Endothelial cell of umbilical vein (primary cell): Measurements from ENCODE around the gene LMLN. TPM values are rescaled to one million over a fixed set of nuclear protein-coding genes. Genes with fewer than 3 reads are reported as not detected.

Experiments used
- BruUV-seq: library from RNA; stranded (reverse); fragments of 400-500 nt; replicated peaks from 2 replicates; lab custom pipeline; 2021; lab: Mats Ljungman, UMichigan
- CTCF ChIA-PET: fragments of 300-600, 350-600 bp; sonication (Branson Sonifier 250); formaldehyde crosslinking; loops from one replicate; lab custom pipeline; 2021; ENCODE audit warnings: antibody characterized with exemption, inconsistent platforms; lab: Charles Lee
- POLR2A ChIA-PET: fragments of 300-600, 350-600 bp; sonication (Branson Sonifier 250); formaldehyde crosslinking; loops from one replicate; lab custom pipeline; 2021; ENCODE audit warnings: antibody characterized with exemption, inconsistent platforms; lab: Charles Lee
- DNase-seq: peaks from one replicate; pipeline ENCODE4 v3.0.0-alpha.2; 2011; ENCODE audit warnings: low read depth, low spot score
- FAIRE-seq: peaks from 2 replicates; lab custom pipeline; 2011; peaks lifted over from hg19 to GRCh38; lab: Jason Lieb, UNC
- H2AFZ ChIP-seq: 2 replicates; pipeline ENCODE4 v1.6.0; 2012; ENCODE audit warnings: low read depth, low read length, control low read depth, inconsistent platforms
- H3K27ac ChIP-seq: 2 replicates; pipeline ENCODE4 v1.5.1; 2011; ENCODE audit warnings: low read depth, mild to moderate bottlenecking, control low read depth, low read length, moderate library complexity; ENCODE audit not compliant: insufficient read depth
- H3K27me3 ChIP-seq, 2 experiments: 2 replicates each; pipeline versions ENCODE4 v1.6.0 to v1.6.1; 2011; ENCODE audit warnings: low read length in 2 of 2, mixed read lengths in 1 of 2; ENCODE audit not compliant: control insufficient read depth in 2 of 2, insufficient read depth in 2 of 2
- H3K36me3 ChIP-seq, 2 experiments: 2 replicates in 1 of 2; 3 replicates in 1 of 2; pipeline ENCODE4 v1.5.1; 2011; ENCODE audit warnings: low read length in 2 of 2, mild to moderate bottlenecking in 1 of 2, moderate library complexity in 1 of 2; ENCODE audit not compliant: control insufficient read depth in 2 of 2, insufficient read depth in 2 of 2; ENCODE audit errors: extremely low read depth in 1 of 2
- H3K4me1 ChIP-seq: 3 replicates; pipeline ENCODE4 v1.5.1; 2011; ENCODE audit warnings: mild to moderate bottlenecking, low read length; ENCODE audit not compliant: control insufficient read depth, insufficient read depth; ENCODE audit errors: extremely low read depth
- H3K4me2 ChIP-seq: 2 replicates; pipeline ENCODE4 v1.6.1; 2011; ENCODE audit warnings: low read length, control low read depth, mixed read lengths; ENCODE audit not compliant: insufficient read depth
- H3K4me3 ChIP-seq, 3 experiments: fragments of 200-600 bp in 1 of 3; sonication (generic), shearing (Covaris generic) in 1 of 3; replicated peaks in 1 of 3; 2 replicates each; pipeline ENCODE4 v1.5.1; 2011 to 2016; ENCODE audit warnings: control low read depth in 3 of 3, low read length in 3 of 3, mild to moderate bottlenecking in 2 of 3, inconsistent platforms in 1 of 3, low read depth in 1 of 3, moderate library complexity in 1 of 3; ENCODE audit not compliant: insufficient read depth in 1 of 3
- H3K79me2 ChIP-seq: 2 replicates; pipeline ENCODE4 v1.6.0; 2012; ENCODE audit warnings: low read length, inconsistent platforms; ENCODE audit not compliant: control insufficient read depth, insufficient read depth
- H3K9ac ChIP-seq: replicated peaks from 2 replicates; pipeline ENCODE3; 2011; ENCODE audit warnings: low read length, control low read depth; ENCODE audit not compliant: insufficient read depth; ENCODE audit errors: extremely low read depth
- H3K9me1 ChIP-seq: replicated peaks from 3 replicates; pipeline ENCODE4 v1.6.0; 2011; ENCODE audit warnings: mild to moderate bottlenecking, low read length; ENCODE audit not compliant: control insufficient read depth, insufficient read depth; ENCODE audit errors: extremely low read depth
- H3K9me3 ChIP-seq: replicated peaks from 2 replicates; pipeline ENCODE4 v1.5.1; 2012; ENCODE audit warnings: low read length, inconsistent platforms; ENCODE audit not compliant: control insufficient read depth, insufficient read depth
- H4K20me1 ChIP-seq: replicated peaks from 2 replicates; pipeline ENCODE3; 2011; ENCODE audit warnings: mild to moderate bottlenecking, low read length; ENCODE audit not compliant: control insufficient read depth, insufficient read depth; ENCODE audit errors: extremely low read depth
- EZH2 ChIP-seq: IDR thresholded peaks from 2 replicates; pipeline ENCODE4 v1.6.1; 2012; ENCODE audit warnings: borderline replicate concordance, low read depth, mild to moderate bottlenecking, moderate library complexity, low read length, inconsistent platforms; ENCODE audit not compliant: severe bottlenecking
- FOS ChIP-seq: IDR thresholded peaks from 2 replicates; pipeline ENCODE4 v1.6.1; 2011; ENCODE audit warnings: mild to moderate bottlenecking, low read length, moderate library complexity, borderline replicate concordance; ENCODE audit not compliant: insufficient read depth
- GATA2 ChIP-seq: IDR thresholded peaks from 2 replicates; pipeline ENCODE4 v1.7.0; 2011; ENCODE audit warnings: low read depth, mild to moderate bottlenecking, moderate library complexity, mixed read lengths, low read length; ENCODE audit not compliant: insufficient read length, insufficient read depth
- JUN ChIP-seq: IDR thresholded peaks from 2 replicates; pipeline ENCODE4 v1.6.1; 2011; ENCODE audit warnings: borderline replicate concordance, low read depth; ENCODE audit not compliant: insufficient read length, insufficient read depth
- MAX ChIP-seq: IDR thresholded peaks from 2 replicates; pipeline ENCODE4 v1.6.1; 2011; ENCODE audit not compliant: insufficient read depth, insufficient read length
- MYC ChIP-seq: IDR thresholded peaks from one replicate; pipeline ENCODE4 v1.6.1; 2011; ENCODE audit warnings: mild to moderate bottlenecking, low read depth, low read length
- POLR2A ChIP-seq: IDR thresholded peaks from 2 replicates; pipeline ENCODE4 v1.6.1; 2012; ENCODE audit warnings: low read depth, mild to moderate bottlenecking, control low read depth, low read length
- POLR2AphosphoS5 ChIP-seq: IDR thresholded peaks from 2 replicates; pipeline ENCODE4 v1.6.1; 2012; ENCODE audit warnings: low read depth, mild to moderate bottlenecking, control low read depth, low read length, moderate library complexity; ENCODE audit not compliant: insufficient read depth
- dilution Hi-C: fragments of 300-500 bp; cut with MboI; formaldehyde crosslinking; loops from one replicate; pipeline ENCODE4 v1.15.0; 2019; ENCODE audit warnings: low sequenced_read_pairs; ENCODE audit not compliant: extremely low pct_ligation_motif_present
- intact Hi-C: fragments of 100-400 bp; cut with micrococcal nuclease; formaldehyde crosslinking; loops from one replicate; pipeline ENCODE4 v1.10.0; 2022
- polyA plus RNA-seq, 4 experiments: library from polyadenylated mRNA; depleted of rRNA in 3 of 4; stranded (reverse) in 3 of 4; unstranded in 1 of 4; fragments of >200 nt; gene quantifications; 2 replicates each; pipeline versions ENCODE4 v1.2.1 to v1.2.3, GENCODE V29; 2011 to 2012; ENCODE audit warnings: missing spikeins in 1 of 4
- total RNA-seq: library from RNA; stranded (reverse); gene quantifications from 2 replicates; pipeline ENCODE4 v1.2.3, GENCODE V29; 2021
- TF ChIP-seq, protein P1 (sequence below), 2 donors: IDR thresholded peaks; 1 replicate in 1 of 2; 2 replicates in 1 of 2; pipeline ENCODE4 v1.5.1; 2011; ENCODE audit warnings: low read length in 2 of 2, mild to moderate bottlenecking in 2 of 2, moderate library complexity in 2 of 2, control low read depth in 1 of 2, inconsistent platforms in 1 of 2, low read depth in 1 of 2; ENCODE audit not compliant: insufficient read depth in 1 of 2; ENCODE audit errors: extremely low read depth in 1 of 2

LMLN gene
- total and polyA plus RNA-seq, 2 donors (not counting 3 experiments of a cell fraction or from before 2014, with no cell fraction given): 4.8 to 6.5 TPM

GRCh38 chr3:198090795-198091332, 130.8 kb downstream of the LMLN start:
- H3K4me3 ChIP-seq: no peak overlapping the region
- intact Hi-C loops: no loop called here
- H3K79me2 ChIP-seq: no peaks in the 10 kb centered on the region
- no TSS peak for BruUV-seq
- H3K4me1 ChIP-seq: no peaks in the 10 kb centered on the region
- no peak overlapping the region for H3K4me2 ChIP-seq
- no peaks in the 10 kb centered on the region for H3K9me1 ChIP-seq
- H2AFZ ChIP-seq: no peak overlapping the region
- DNase-seq (no peak), FAIRE-seq (no peak)
- peaks cover 3 to 48% of the 10 kb centered on the region in 2 experiments for H3K27me3 ChIP-seq
- TF ChIP-seq MAX (no peak), EZH2 (no peak)
- H3K9me3 ChIP-seq: no peaks in the 10 kb centered on the region
- ChIA-PET CTCF (interaction anchor here (1.5 to 1.9 kb wide), 2 partner anchors 10 to 29 kb away, joined by 3 to 9 read pairs; no protein-coding TSS in a partner anchor), POLR2A (interaction anchor here (0.6 kb wide), 1 partner anchor 14 kb away, joined by 4 read pairs; no protein-coding TSS in a partner anchor)
- dilution Hi-C loops: no loop called here
- H4K20me1 ChIP-seq: no peaks in the 10 kb centered on the region
- H3K27ac ChIP-seq: no peak overlapping the region
- H3K36me3 ChIP-seq: no peaks in the 10 kb centered on the region
- H3K9ac ChIP-seq: no peak overlapping the region

- Histone ChIP-seq H3K4me1 (no peaks in the 10 kb centered on the region), H3K27me3 (peaks cover 3 to 39% of the 10 kb centered on the region in 2 experiments), H4K20me1 (no peaks in the 10 kb centered on the region), H3K4me3 (no peak overlapping the region), H2AFZ (no peak overlapping the region), H3K9ac (no peak overlapping the region), H3K27ac (no peak overlapping the region), H3K4me2 (no peak overlapping the region), H3K79me2 (no peaks in the 10 kb centered on the region), H3K36me3 (no peaks in the 10 kb centered on the region), H3K9me1 (no peaks in the 10 kb centered on the region), H3K9me3 (no peaks in the 10 kb centered on the region)
- TF ChIP-seq, protein P1, sequence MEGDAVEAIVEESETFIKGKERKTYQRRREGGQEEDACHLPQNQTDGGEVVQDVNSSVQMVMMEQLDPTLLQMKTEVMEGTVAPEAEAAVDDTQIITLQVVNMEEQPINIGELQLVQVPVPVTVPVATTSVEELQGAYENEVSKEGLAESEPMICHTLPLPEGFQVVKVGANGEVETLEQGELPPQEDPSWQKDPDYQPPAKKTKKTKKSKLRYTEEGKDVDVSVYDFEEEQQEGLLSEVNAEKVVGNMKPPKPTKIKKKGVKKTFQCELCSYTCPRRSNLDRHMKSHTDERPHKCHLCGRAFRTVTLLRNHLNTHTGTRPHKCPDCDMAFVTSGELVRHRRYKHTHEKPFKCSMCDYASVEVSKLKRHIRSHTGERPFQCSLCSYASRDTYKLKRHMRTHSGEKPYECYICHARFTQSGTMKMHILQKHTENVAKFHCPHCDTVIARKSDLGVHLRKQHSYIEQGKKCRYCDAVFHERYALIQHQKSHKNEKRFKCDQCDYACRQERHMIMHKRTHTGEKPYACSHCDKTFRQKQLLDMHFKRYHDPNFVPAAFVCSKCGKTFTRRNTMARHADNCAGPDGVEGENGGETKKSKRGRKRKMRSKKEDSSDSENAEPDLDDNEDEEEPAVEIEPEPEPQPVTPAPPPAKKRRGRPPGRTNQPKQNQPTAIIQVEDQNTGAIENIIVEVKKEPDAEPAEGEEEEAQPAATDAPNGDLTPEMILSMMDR (IDR thresholded peaks at IDR 0.05; ENCODE audit: extremely low read depth in 1 of 2, insufficient read depth in 1 of 2, low read depth in 1 of 2, low read length in 2 of 2): no peak
- TF ChIP-seq POLR2AphosphoS5 (no peak), MYC (no peak), MAX (no peak), FOS (no peak), GATA2 (no peak), POLR2A (no peak), EZH2 (no peak), JUN (no peak)
- BruUV-seq: no TSS peak
- ChIA-PET CTCF (no interaction called here), POLR2A (no interaction called here)
- DNase-seq: no peak
- no peak for FAIRE-seq
- intact Hi-C loops: no loop called here
- dilution Hi-C loops: no loop called here
Measured at GRCh38 chr3:198092276-198092675, 132.3 kb downstream of the LMLN start.
